ENCODE measurements around the gene MMP17.

Gene MMP17

DNA sequence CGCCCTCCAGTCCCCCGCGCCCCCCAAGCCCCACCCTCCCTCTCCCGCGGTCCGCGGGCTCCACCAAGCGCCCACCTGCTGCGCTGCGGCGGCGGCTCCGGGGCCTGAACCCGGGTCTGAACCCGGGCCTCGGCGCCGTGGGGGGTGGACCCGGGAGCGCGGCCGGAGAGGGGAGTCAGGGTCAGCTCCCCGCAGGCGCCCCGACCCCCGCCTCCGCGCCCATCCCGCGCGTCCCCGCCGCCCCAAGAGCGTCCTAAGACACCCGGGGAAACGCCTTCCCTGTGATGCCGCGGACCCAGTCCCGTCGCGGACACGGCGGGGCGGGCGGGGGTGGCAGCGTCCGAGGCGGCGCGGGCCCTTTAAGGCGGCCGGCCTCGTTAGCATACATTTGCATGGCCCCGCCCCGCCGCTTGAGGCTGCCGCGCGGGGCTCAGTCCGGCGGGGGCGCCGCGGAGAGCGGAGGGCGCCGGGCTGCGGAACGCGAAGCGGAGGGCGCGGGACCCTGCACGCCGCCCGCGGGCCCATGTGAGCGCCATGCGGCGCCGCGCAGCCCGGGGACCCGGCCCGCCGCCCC, at the start of gene MMP17:
Gene MMP17 (plus strand): TSS at position 433 of the 574 bp plus-strand sequence. CDS start 102 bp downstream, at position 535.
- no peak for DNase-seq (ENCODE audit: low read depth)

DNA sequence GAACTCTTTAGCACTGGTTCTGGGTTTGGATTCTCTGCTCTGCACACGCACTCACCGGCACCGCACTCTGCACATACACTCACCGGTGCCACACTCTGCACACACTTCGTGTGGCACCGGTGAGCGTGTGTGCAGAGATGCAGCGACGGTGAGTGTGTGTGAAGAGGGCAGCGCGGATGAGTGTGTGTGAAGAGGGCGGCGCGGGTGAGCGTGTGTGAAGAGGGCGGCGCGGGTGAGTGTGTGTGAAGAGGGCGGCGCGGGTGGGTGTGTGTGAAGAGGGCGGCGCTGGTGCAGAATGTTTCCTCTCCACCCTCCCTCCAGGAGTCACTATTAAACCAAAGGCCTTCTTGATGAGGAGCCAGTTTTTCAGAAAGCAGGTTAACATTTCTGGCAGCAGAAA, 49.2 kb upstream of the MMP17 start:
- DNase-seq (ENCODE audit: low read depth), result no peak

DNA sequence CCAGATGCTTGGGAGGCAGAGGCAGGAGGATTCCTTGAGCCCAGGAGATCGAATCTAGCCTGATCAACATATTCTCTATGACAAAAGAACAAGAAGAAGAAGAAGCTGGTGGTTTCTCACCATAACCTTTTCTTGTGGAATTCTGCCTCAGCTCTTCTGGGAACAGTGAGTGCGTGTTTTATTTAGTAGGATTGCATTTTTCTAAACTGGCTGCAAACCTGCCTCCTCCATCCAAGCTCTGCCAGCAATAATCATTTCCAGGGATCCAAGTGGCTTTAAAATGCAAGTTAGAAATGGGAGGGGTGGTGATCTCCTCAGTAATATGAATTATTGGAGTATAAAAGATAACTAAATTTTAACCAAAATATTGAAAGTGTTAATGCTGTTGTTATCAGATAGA, 46.1 kb upstream of the MMP17 start:
- DNase-seq (ENCODE audit: low read depth), result no peak

DNA sequence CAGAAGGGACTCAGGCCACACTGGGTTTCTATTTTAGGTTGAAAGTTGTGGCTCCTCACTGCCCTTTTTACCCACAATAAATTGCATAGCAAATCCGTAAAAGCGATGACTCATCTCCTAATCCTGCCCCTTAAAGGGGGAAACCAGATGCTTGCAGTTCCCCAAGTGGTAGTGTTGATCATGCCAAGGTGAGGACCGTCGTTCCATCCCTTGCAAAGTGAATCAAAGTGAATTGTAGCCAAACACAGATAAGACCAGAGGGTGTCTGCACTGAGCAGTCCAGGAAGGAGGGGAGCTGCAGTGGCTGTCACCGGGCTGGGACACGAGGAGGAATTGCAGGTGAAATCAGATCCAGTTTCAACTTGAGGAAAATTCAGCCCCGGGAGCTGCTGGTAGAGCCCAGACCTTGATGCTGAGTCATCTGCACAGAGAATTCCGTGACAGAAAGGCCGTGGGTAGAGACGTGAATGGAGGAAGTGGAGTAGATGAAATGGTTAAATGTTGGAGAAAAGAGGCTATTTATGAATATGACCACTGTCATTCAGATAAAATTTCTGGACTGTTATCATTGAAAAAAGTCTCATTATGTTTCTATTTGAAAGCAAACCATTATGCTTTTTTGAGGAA, 44.2 kb upstream of the MMP17 start:
- DNase-seq (ENCODE audit: low read depth), result peak; percentile 55

DNA sequence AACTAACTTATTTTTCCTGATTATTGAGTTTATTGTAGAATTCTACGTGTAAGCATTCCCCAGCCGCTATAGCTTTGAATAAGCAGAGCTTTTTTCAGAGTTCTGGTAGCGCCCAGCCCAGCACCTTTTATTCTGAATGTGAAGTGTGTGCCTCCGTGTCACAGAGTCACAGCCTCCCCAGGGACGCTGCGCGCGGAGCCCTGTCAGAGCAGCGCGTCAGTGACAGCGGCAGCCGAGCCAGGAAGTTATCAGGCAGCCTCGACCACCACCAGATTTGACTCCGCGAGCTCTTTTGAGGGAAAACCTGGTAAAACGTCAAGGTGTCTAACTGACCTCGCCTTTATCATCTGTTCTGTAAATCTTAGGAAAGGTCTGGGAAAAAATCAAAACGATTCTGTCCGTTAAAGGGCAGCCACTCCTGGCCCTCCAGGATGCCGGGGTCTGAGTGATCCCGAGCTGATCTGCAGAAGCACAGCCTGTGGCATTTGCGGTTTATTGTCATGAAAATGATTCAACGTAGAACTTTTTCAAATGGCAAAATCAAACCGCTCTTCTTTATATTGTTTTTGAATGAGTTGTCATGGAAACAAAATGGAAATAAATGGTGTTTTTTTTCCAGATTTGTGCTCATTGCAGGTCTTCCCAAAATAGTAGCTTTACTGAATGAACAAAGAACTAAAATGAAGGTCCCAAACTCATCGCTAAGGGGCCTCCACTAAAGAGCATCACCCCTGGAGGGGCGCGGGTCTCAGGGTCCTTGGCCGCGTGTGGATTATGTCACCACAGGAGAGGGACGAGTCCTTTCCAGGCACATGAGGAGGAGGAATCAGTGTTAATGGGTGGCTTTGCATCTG, 43.1 kb upstream of the MMP17 start:
- no peak for DNase-seq (ENCODE audit: low read depth)

DNA sequence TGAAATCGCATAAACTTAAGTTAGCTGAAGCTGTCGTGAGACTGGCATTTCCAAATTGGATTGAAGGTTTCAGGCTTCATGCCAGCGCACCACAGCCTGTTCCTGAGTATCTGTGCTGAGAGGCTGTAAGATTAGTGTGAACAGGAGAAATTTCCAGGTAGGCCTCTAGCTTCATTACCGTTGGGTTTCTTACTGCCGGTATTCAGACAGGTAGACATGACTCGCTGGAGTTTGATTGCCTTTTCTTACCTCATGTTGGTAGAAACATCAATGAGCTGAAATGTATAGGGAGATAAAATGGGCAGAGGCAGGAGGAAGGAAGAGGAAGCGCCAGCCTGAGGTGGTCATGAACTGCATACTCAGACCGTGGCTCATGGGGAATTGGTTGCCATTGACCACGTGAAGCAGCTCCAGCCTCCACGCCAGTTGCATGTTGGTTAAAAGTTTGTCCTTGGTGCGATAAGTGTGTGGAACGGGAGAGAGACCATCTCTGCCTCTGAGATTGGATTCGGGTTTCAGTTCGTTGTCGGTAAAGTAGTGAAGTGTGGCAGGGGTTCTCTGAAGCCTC, 42.3 kb upstream of the MMP17 start:
- DNase-seq (ENCODE audit: low read depth), result no peak

DNA sequence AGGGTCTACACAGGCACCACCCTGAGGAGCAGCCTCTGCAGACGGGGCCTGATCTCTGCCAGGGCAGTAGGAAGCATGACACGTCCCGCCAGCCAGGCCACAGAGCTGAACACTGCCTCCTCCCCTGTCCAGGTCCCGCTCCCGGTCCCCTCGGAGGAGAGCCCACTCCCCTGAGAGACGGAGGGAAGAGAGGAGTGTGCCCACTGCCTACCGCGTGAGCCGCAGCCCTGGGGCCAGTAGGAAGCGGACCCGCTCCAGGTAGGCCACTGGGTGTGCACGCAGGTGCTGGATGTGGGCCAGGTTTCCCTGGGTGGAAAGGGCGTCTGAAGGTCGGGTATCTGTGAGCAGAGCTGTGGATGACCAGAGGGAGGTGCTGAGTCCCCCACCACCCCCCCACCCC, 41.9 kb upstream of the MMP17 start:
- no peak for DNase-seq (ENCODE audit: low read depth)

DNA sequence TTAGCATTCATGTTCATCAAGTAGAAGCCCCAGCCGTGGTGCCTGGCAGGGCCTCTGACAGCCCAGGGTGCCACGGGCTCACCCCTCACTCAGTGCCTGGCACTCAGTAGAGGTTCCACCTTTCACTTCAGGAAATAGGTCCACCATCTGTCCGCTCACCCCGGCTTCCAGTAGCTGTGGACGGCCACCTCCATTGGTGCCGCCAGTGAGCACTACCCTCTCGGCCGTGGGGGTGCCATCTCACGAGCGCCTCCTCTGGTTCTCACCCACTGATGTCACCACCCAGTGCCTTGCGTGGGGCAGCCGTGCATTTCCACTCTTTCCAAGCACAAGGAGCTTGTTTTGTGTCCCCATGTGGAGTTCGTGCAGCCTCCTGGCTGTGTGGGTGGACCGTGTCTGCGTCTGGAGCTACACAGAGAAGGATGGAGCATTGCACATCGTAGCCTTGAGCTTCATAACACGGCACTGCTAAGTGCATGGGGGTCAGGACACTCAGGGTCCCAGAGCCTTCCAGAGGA, 41.0 kb upstream of the MMP17 start:
- no peak for DNase-seq (ENCODE audit: low read depth)

DNA sequence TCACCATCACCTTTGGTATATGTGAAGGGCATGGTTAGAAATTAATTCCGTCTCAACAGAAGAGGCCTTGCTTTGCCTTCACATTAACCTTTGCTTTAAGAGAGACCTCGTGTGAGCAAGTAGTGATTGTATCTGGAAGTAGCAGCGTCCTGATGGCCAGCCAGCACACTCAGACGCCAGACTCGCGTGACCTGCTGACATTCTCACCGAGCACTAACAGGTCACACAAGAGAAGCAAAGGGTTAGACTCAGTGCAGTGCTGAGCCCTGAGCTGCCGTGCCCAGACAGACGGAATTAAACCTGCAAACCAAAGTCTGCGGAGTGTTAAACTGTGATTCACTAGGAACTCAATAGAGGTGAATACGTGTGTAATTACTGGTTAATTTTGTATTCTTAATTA, 40.1 kb upstream of the MMP17 start:
- DNase-seq (ENCODE audit: low read depth), result no peak

DNA sequence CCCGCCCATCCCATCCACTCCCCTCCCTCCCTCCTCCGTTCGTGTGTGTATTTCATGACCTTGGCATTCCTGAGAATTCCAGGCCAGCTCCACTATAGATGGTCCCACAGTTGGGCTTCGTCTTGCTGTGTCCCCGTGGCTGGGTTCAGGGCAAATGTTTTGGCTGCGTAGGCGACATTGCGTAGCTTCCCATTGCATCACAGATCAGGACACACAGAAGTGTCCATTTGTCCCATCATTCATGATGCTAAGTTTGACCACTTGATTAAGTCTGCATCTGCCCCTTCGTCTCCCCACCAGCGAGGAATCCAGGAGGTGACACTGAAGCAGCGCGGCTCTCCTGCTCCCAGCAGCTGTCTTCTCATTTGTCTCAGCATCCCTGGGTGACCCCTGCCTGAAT, 38.6 kb upstream of the MMP17 start:
- DNase-seq (ENCODE audit: low read depth), result no peak

DNA sequence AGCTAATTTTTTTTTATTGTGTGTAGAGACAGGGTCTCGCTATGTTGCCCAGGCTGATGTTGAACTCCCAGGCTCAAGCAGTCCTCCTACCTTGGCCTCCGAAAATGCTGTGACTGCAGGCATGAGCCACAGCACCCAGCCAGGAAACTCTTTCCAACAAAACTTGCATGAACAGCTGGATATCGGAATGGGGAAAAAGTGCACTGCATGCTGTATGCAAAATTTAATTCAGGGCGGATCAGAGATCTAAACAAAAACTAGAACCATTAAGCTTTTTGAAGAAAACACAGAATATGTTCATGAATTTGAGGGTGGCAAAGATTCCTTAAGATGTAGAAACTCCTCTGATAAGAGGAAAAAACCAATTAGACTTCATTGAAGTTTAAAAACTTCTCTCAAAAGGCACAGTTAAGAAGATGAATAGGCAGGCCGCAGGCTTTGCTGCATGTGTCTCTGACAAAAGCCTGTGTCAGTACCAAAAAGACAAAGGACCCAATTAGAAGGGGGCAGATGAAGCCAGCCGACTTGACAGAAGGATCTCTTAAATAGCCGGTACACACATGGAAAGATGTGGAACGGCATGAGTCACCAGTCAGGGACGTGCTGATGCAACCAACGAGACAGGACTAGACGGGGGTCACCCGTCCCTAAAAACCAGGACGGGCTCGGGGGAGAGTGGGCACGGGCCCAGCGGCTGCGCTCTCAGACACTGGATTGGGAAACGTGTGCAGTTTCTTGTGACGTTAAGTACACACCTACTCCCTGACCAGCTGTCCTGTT, 34.8 kb upstream of the MMP17 start:
- no peak for DNase-seq (ENCODE audit: low read depth)

DNA sequence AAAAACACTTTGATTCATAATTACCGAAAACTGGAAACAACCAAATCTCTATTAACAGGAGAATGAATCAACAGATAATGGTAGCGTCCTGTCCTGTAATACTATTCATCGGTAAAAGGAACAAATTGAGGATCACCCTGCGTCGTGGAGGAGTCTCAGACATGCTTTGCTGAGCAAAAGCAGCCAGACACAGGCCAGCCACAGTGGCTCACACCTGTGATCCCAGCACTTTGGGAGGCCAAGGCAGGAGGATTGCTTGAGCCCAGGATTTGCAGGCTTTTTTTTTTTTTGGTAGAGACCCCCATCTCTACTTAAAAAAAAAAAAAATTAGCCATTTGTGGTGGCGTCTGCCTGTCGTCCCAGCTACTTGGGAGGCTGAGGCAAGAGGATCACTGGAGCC, 34.1 kb upstream of the MMP17 start:
- DNase-seq (ENCODE audit: low read depth), result no peak

DNA sequence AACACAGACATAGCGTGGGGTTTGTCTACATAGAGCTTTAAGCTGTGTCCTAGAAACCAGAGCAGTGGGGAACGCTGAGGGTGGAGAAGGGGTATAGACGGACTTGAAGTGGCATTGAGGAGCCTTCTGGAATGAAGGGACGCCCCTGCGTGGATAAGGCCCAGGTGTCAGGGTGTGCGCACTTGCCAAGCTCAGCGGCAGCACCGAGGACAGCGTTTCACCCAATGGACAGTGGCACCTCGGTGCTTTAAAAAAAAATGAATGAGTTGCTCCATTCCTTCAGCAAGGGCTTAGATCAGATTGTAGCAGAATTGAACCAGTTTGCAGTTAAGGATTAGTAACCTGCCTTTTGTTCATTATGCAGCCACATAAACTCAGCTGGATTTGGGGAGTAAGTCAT, 33.6 kb upstream of the MMP17 start:
- DNase-seq (ENCODE audit: low read depth), result no peak

DNA sequence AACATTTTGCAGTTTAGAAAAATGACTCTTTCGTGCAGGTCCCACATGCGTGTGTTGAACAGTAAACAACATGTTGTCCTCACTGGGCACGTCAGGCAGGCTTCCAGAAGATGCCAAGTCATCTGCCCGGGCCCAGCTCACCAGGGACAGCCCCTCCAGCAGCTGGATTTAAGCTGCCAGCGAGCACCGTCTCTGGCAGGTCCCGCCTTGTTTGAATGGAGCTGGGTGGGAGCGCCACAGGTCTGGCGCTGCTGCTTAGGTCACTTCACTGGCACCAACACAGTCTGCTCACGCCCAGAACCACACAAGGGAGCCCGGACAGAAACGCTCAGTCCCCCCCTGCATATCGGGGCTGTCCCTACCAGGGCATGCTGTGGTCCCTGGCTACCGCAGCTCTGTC, 33.1 kb upstream of the MMP17 start:
- no peak for DNase-seq (ENCODE audit: low read depth)

DNA sequence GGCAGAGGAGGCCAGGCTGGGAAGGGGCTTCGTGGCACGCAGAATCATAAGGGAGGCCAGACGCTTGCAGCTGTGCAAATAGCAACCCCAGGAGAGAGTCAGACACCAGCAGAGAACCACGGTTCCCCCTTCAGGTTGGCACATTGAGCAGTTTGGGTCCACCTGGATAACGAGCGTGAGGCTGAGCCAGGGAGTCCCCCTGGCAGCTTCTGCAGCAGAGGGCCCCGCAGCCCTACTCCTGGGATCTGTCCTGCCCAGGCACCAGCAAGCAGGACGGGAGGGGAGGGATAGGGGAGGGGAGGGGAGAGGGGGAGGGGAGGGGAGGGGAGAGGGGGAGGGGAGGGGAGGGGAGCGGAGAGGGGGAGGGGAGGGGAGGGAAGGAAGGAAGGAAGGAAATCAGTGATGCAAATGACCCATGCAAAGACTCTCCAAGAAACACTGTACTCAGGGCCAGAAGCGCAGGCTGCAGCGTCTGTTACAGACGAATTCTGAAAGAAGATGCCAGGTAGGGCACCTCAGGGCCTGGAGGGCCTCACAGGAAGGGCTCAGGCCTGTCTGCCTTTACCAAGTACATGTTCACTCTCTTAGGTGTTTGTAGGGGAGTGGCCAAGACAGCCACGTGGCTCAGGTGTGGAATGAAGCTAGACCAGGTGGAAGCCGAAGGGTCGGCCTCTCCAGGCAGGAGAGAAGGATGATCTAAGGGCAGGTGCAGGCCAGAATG, 32.3 kb upstream of the MMP17 start:
- DNase-seq (ENCODE audit: low read depth), result no peak

DNA sequence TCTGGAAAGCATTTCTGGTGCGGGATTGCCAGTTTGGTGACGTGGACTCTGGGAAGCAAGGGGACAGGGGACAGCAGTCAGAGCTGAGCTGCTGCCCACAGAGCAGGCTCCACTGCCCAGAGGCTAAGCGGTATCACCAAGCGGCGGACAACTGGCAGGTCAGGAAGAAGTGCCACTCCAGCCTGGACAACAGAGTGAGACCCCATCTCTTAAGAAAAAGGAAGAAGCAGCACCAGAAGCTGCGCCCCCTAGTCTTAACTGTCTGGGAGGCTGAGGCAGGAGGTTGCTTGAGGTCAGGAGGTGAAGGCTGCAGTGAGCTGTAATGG, 31.8 kb upstream of the MMP17 start:
- no peak for DNase-seq (ENCODE audit: low read depth)

DNA sequence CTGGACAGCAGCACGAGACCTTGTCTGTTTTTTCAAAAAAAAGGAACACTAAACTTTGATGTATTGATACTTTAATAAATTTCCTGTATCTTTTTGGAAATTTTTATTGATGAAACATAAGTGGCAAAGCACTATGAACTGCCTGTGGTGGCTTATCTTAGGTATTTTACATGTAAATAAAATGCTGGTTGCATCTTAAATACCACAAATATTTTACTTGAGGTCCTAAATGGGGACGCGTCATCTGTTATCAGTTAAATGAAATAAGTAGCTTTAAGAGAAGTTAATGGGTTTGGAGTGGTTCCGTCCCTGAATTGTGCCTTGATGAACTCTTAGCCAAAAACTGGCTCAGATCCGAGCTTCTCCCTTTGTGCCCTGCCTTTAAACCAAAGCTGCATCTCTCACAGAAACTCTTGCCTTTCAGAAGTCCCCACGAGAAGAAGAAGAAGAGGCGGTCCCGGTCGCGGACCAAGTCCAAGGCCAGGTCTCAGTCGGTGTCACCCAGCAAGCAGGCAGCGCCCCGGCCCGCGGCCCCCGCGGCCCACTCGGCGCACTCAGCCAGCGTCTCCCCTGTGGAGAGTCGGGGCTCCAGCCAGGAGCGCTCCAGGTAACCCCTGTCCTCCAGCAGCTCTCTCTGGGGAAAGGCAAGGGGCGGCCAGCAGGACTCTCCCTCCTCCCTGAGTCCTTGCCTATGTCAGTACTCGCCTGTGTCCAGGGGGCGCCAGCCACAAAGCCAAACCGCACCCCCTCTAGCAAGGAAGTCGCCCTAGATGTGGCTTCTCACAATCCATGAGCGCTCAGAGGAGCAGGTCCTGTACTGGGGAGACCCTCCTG, 31.2 kb upstream of the MMP17 start:
- no peak for DNase-seq (ENCODE audit: low read depth)

DNA sequence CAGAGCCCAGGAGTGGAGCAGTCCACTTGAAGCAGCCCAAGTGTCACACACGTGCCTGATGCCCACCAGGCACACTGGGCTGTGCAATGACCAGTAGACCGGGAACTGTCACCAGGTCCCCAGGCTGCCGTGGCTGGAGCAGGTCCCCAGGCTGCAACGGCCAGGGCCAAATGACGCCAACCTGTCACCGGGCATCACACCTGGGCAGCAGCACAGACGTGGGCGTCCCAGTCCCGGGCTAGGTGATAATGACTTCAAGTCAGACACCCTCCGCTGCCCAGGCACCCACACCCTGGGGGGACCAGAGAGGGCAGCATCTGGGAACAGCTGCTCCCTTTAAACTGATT, 30.6 kb upstream of the MMP17 start:
- DNase-seq (ENCODE audit: low read depth), result no peak

DNA sequence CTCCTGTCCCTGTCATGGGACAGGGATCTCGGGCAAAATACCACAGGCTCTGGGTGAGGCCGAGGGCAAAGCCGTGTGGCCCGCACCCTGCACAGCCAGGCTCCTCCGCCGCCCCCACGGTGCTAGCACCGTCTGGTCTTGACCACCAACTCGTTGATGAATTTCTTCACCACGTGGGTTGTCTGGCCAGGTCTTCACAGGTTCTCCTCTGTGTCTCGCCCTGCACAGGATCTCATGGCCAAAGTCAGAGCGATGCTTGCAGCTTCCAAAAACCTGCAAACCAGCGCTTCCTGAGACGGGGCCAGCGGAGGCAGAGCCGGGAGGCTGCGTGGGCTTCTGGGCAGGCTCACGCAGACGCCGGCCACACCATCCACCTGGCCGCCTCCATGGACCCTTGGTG, 29.0 kb upstream of the MMP17 start:
- no peak for DNase-seq (ENCODE audit: low read depth)

DNA sequence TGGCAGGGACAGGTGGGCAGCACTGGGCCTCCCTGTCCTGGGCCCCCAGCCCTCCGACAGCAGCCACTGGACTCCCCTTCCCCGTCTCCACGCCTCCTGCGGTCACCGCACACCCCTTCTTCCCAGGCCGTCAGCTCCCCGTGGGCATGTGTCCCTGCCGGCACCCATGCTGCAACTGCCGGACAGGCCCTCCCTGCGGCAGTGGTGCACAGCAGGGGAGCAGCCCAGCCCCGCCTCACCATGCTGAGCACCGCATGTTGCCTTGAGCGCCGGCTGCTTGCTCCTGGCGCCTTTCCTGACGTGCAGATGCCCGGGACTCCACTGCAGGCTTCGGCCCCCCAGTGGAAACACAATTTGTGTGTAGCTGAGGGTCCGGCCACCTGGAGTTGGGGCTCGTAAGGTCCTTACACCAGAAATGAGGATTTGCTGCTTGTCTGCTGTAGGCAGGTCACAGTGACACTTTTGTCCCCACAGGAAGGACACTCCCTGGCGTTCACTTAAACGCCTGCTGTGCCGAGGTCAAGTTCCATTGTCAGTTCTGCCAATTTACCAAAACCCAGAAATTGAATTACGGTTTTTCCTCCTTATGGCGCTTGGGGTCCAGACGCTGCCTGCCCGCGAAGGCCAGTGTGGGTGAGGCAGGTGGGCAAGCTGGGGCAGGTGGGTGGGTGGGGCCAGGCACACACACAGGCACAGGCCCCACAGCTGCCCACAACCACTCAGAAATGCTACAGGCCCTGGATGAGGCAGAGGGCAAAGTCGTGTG, 28.2 kb upstream of the MMP17 start:
- no peak for DNase-seq (ENCODE audit: low read depth)

Measured in non-pigmented ciliary epithelial cell (primary cell).